GM21528 (cell line): ENCODE measurements around the gene RETREG1.
A peak's percentile ranks its signal among the peaks of the same experiment; 100 is the strongest.
"Not testable (repeated sequence)": the region's sequence is repeated elsewhere in the genome, so short reads cannot be mapped to it uniquely, and the experiment has no call there.

ENCODE experiments used
- ATAC-seq: cut with Tn5 transposase; IDR thresholded peaks from one replicate; pipeline ENCODE4 v1.9.1; 2021; ENCODE audit warnings: mild to moderate bottlenecking, moderate library complexity; ENCODE audit not compliant: unreplicated experiment, low FRiP score

The RETREG1 gene

GRCh38 chr5:16617274-16617968, 624 bp upstream of the RETREG1 start:
- ATAC-seq: no peak

- peak; percentile 2 for ATAC-seq
Observed at GRCh38 chr5:16615741-16616535, 859 bp downstream of the RETREG1 start.

- ATAC-seq: no peak
Observed at GRCh38 chr5:16612007-16612406, 4.8 kb downstream of the RETREG1 start.

GRCh38 chr5:16610896-16611295, 5.9 kb downstream of the RETREG1 start:
- not testable (repeated sequence) for ATAC-seq

GRCh38 chr5:16609412-16609811, 7.4 kb downstream of the RETREG1 start:
- no peak for ATAC-seq

- no peak for ATAC-seq
Observed at GRCh38 chr5:16606628-16607027, 10.2 kb downstream of the RETREG1 start.

GRCh38 chr5:16603701-16604100, 13.1 kb downstream of the RETREG1 start:
- no peak for ATAC-seq

GRCh38 chr5:16603295-16603694, 13.5 kb downstream of the RETREG1 start:
- ATAC-seq: no peak

GRCh38 chr5:16602182-16602581, 14.6 kb downstream of the RETREG1 start:
- ATAC-seq: no peak

GRCh38 chr5:16600946-16601345, 15.9 kb downstream of the RETREG1 start:
- ATAC-seq: no peak

- ATAC-seq: no peak
Observed at GRCh38 chr5:16600397-16600796, 16.4 kb downstream of the RETREG1 start.

- ATAC-seq: no peak
Observed at GRCh38 chr5:16597946-16598694, 18.7 kb downstream of the RETREG1 start.

- no peak for ATAC-seq
Observed at GRCh38 chr5:16596581-16596940, 20.2 kb downstream of the RETREG1 start.

- ATAC-seq: no peak
Observed at GRCh38 chr5:16595881-16596580, 20.8 kb downstream of the RETREG1 start.

- ATAC-seq: no peak
Observed at GRCh38 chr5:16593628-16594027, 23.2 kb downstream of the RETREG1 start.

- ATAC-seq: no peak
Observed at GRCh38 chr5:16593013-16593412, 23.8 kb downstream of the RETREG1 start.

- ATAC-seq: no peak
Observed at GRCh38 chr5:16592255-16592654, 24.5 kb downstream of the RETREG1 start.

- ATAC-seq: no peak
Observed at GRCh38 chr5:16590685-16591084, 26.1 kb downstream of the RETREG1 start.

GRCh38 chr5:16589658-16590057, 27.1 kb downstream of the RETREG1 start:
- ATAC-seq: no peak

GRCh38 chr5:16588434-16589214, 28.2 kb downstream of the RETREG1 start:
- ATAC-seq: no peak
